Stimulated activated CD4-positive, alpha-beta T cell treated with anti-CD3 and anti-CD28 coated beads, TNF-alpha, amount 100 ng/mL, for 48 hours (primary cell): ENCODE results near the gene ZNF846.
"Not testable (repeated sequence)": the region's sequence is repeated elsewhere in the genome, so short reads cannot be mapped to it uniquely, and the experiment has no call there.

Experiments used
- DNase-seq, 3 donors: peaks; one replicate each; pipeline ENCODE4 v3.0.0-alpha.2; 2020; ENCODE audit warnings: low read depth in 3 of 3

Gene ZNF846

DNA sequence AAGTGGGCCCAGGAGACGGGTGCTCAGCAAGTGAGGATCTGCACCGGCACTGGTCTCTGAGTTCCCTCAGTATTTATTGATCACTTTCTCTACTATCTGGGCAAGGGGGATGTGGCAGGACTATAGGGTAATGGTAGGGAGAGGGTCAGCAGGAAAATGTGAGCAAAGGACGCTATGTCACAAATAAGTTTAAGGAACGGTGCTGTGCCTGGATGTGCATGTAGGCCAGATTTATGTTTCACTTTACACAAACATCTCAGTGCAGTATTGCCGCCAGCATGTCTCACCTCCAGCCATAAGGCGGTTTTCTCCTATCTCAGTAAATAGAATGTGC lies 15.6 kb upstream of the ZNF846 start:
- not testable (repeated sequence) for DNase-seq

DNA sequence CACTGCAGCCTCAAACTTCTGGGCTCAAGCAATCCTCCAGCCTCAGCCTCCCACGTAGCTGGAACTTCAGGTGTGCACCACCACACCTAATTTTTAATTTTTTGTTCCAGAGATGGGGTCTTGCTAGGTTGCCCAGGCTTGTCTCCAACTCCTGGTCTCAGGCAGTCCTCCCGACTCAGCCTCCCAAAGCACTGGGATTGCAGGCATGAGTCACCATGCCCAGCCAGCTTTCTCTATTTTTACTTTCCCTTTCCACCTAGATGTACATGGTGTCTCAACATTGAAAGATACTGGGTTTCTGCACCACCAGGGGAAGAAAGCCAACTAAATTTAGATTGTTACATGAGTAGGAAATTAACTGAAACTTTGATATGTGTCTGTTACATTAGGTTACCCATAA lies 13.8 kb upstream of the ZNF846 start:
- DNase-seq = no peak

DNA sequence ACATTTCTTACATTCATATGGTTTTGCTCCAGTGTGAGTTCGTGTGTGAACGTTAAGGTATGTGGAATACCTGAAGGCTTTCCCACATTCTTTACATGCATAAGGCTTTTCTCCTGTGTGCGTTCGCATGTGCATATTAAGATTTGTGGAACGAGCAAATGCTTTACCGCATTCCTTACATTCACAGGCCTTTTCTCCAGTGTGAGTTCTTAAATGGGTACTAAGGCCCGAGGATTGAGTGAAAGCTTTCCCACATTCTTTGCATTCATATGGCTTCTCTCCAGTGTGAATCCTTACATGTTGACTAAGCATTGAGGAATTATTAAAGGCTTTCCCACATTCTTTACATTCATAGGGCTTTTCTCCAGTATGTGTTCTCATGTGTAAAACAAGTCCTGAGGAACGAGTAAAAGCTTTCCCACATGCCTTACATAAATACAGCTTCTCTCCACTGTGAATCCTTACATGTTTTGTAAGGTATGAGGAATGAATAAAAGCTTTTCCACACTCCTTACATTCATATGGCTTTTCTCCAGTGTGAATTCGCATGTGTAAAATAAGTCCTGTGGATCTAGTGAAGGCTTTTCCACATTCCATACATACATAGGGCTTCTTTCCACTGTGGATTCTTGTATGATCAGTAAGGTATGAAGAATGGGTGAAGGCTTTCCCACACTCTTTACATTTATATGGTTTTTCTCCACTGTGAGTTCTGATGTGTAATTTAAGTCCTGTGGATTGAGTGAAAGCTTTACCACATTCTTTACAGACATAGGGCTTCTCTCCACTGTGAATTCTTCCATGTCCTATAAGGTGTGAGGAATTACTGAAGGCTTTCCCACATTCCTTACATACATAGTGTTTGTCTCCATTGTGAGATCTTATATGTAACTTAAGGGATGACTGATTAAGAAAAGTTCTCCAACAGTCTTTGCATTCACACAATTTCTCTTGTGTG lies 10.7 kb downstream of the ZNF846 start:
- DNase-seq = no peak

DNA sequence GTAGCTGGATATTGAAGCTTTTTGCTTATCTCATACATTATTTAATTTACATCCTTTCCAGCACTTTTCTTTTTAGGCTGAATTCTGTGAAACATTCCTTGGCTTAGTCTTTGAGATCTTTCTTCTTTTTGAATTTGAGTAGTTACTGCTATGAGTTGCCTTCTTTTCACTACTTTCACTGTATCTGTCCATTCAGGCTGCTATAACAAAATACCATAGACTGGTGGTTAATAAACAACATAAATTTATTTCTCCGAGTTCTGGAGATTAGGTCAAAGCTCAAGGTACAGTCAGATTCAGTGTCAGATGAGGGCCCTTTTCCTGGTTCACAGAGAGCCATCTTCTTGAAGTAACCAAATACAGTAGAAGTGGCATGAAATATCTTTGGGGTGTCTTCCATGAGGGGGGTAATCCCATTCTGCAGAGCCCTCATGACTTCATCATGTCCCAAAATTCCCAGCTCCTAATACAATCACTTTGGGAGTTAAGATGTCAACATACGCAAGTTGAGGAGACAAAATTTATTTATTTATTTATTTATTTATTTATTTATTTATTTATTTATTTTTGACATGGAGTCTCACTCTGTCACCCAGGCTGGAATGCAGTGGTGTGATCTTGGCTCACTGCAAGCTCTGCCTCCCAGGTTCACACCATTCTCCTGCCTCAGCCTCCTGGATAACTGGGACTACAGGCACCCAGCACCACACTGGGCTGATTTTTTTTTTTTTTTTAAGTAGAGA lies 15.7 kb downstream of the ZNF846 start:
- no peak for DNase-seq

DNA sequence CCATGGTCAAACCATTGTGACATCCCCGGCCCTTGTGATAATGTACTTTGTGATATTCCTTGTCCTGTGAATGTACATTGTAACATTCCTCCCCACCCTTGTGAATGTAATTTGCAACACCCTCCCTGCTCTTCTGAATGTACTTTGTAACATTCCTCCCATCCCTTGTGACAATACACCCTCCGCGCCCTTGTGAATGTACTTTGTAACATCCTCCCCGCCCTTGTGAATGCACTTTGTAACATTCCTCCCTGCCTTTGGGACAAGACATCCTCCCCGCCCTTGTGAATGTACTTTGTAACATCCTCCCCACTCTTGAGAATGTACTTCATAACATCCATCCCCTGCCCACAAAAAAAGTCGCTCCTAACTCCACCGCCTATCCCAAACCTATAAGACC lies 17.1 kb downstream of the ZNF846 start:
- DNase-seq = no peak

DNA sequence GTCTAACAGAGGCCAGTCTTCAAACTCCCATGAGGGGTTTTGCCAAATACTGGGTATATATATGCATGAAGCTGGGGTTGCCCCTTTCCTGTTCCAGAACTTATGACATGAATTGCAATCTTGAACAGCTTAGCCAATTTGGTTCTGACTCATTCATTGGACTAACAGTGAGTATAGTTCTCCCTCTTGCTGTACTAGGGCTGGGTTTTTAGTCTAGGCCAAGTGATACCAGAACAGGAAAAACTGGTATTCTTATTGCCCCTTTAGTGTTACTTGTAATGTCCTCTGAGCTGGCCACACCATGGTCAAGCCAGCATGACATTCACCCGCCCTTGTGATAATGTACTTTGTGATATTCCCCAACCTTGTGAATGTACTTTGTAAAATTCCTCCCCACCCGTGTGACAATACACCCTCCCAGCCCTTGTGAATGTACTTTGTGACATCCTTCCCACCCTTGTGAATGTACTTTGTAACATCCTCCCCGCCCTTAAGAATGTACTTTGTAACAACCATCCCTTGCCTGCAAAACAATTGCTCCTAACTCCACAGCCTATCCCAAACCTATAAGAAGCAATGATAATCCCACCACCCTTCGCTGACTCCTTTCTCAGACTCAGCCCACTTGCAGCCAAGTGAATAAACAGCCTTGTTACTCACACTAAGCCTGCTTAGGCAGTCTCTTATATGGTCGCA lies 26.9 kb downstream of the ZNF846 start:
- DNase-seq = no peak

DNA sequence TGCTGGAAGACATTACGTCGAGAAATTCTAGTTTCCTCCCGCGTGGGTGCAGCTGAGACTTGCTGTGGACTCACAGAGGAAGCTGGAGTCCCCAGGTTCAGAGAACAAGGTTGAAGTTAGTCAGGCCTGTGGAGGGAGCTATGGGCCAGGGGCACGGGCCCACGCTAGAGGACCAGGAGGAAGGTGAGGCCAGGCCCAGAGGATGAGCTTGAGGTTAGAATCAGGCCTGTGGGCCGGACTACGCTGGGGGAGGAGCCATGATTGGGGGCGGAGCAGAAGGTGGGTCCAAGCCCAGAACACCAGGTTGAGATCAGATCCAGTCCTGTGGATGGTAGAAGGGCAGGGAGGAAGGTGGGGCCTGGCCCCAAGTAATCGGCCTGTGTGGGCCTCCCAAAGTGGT lies 32.6 kb downstream of the ZNF846 start:
- DNase-seq = no peak

DNA sequence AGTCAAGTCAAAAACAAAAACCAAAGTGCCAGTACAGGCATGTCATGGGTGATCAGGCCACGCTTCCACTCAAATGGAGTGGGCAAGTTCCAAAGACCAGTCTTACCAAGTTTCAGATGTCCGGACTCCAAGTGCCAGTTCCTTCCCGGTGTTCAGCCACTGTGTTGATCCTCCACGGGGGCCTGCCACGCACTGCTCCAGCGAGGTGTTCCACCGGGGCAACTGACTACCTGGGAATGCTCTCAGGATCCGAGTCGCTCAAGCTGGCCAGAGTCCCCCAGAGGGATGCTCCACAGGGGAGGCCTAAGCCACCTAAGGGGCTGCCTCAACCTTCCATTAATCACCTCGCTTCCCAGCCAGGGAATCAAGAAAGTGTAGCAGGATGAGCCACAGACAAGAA lies 38.5 kb downstream of the ZNF846 start:
- DNase-seq = not testable (repeated sequence)

DNA sequence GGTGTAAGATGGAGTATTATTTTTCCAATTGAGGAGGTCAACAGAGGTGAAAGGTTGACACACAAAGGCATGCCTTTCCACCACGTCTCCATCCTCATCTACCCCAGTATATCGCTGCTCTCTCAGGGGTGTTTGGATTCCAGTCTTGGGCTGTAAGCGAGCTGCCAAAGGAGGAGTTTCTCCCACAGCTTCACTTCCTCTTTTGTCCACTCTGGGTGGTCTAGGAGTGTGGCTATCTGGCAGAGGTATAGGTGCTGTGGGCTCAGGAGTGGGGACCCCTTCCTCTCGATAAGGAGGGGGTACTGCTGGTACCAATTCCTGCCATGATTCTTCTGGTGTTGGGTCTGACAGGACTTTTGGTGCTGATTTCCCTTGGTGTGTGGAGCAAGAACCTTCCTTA lies 39.4 kb downstream of the ZNF846 start:
- no peak for DNase-seq

DNA sequence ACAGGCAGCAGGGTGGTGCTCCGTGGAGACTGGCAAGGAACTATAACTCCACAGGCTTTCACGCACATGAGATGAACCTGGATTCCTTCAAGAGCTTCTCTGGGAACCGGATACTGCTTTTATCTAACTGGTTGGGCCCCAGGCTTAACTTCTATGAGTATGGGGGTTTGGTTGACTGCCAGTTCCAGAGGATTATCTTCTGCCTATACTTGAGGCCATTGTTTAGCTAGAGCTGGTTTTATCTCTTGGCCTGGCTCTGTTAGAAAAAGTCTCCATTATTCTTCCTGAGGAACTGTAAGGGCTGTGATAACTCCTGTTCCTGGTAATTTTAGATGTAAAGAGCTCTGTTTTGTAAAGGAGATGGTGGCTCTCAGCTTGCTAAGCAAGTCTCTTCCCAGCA lies 40.9 kb downstream of the ZNF846 start:
- no peak for DNase-seq

DNA sequence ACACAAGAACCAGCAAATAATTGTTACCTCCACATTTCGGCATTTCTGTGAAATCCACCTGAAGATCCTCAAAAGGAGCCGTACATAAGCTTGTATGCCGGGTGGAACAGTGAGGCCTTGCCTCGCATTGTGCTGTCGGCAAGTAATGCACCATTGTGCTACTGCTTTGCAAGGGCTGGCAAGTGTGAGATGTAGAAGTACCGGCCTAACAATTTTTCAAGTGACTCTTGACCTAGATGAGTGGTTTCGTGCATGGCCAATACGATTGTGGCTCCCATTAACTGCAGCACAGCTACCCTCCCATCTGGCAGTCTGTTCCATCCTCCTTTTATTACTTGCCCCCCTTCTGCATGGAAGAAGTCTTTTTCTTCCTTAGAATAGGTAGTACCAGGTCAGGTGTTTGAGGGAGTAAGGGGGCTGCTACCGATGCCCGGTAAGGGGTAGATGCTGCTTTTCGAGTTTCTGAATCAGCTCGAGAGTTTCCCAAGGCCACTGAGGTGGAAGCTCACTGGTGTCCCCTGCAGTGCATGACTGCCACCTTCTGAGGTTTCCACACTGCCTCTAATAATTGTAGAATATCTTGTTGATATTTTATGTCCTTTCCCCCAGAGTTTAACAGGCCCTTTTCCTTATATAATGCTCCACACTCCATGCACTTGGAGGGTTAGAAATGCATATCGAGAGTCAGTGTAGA lies 42.9 kb downstream of the ZNF846 start:
- not testable (repeated sequence) for DNase-seq

DNA sequence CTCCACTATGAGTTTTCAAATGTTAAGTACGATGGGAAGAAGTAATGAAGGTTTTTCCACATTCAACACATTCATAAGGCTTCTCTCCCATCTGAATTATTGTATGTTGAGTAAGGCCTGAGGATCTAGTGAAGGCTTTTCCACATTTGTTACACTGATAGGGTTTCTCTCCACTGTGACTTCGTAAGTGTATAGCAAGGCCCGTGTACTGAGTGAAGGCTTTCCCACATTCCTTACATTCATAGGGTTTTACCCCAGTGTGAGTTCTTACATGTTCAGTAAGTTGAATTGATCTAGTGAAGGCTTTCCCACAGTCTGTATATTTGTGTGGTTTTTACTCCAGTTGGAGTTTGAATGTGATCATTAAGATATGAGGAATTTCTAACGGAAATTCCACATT lies 44.4 kb downstream of the ZNF846 start:
- no peak for DNase-seq

DNA sequence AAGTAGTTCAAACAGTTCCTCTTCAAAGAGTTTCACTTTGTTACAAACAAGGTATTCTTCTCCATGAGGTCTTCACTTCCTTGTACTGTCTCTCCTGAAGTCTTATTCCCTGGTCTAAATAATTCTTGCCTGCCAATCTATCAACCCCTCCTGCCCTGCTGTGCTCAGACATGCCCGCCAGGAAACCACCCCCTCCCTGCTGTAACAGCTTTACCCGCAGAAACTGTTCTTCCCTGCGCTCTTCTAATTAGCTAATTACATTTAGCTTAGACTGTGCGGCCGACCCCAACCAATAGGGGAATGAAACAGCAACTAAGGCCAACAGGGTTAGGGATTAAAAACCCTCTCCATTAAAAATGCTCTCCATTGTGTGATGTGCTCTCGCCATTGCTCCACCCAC lies 46.7 kb downstream of the ZNF846 start:
- no peak for DNase-seq

DNA sequence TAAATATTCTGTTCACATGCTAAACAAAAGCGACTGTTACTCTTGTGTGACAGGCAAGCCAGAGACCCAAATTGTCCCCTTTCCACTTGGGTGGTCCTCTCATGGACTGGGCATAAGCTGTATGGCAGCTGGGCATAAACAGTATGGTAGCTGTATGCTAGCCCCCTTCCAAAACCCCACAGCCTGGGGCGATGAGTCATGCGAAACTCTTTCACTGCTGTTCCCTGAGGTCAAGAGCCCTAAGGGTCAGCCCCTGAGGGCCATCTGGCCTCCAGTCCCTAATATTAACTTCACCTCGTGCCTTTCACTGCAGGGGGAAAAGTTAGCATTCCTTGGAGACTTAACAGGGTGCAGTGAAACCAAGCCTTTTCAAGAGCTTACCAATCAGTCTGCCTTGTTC lies 48.0 kb downstream of the ZNF846 start:
- no peak for DNase-seq

DNA sequence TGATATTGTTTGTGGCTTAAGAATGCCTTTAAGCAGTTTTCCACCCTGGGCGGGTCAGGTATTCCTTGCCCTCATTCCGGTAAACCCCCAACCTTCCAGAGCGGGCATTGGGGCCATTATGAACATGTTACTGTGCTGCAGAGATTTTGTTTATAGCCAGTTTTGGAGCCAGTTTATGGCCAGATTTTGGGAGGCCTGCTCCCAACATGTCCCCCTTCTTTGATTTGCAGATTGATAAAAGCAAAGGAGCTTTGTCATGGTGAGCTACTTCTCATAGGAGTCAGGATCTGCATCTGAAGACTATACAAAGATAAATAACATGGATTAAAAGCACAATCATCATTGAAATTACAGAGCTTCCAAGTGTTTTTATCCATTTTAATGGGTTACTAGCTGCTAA lies 56.7 kb downstream of the ZNF846 start:
- DNase-seq = no peak

DNA sequence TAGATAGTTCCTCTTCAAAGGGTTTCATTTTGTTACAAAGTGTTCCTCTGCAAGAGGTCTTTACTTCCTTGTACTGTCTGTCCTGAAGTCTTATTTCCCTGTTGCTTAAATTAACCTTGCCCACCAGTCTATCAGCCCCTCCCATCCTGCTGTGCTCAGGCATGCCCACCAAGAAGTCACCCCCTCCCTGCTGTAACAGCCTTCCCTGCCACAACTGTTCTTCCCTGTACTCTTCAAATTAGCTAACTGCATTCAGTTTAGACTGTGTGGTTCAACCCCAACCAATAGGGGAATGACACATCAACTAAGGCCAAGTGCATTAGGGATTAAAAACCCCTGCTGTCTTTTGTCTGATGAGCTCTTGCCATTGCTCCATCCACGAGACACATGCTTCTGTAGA lies 59.2 kb downstream of the ZNF846 start:
- no peak for DNase-seq

DNA sequence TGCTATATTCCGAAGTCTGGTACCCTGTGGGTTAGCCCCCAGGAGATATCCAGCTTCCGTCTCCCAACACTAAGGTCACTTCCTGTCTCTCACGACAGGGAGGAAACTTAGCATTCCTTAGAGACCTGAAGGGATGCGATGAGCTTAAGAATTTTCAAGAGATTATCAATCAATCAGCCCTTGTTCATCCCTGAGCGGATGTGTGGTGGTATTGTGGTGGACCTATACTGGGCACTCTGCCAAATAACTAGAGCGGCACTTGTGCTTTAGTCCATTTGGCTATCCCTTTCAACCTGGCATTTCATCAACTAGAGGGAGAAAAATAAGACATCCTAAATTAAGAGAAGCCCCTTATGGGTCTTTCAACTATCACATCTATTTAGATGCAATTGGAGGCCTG lies 62.7 kb downstream of the ZNF846 start:
- DNase-seq = no peak

DNA sequence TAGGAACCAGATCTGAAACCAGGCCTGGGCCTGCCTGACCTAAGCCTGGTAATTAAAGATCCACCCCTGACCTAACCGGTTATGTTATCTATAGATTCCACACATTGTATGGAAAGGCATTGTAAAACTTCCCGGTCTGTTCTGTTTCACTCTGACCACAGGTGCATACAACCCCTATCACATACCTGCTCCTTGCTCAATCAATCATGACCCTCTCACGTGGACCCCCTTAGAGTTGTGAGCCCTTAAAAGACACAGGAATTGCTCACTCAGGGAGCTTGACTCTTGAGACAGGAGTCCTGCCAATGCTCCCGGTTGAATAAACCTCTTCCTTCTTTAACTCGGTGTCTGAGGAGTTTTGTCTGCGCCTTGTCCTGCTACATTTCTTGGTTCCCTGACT lies 66.4 kb downstream of the ZNF846 start:
- DNase-seq = no peak
